HepG2 (cell line): Measurements from ENCODE around the gene TIMM23. TPM values are rescaled to one million over a fixed set of nuclear protein-coding genes. Genes with fewer than 3 reads are reported as not detected.
A peak's percentile ranks its signal among the peaks of the same experiment; 100 is the strongest.

Source experiments
- ATAD3A ChIP-seq: sonication (generic); formaldehyde crosslinking; IDR thresholded peaks from 2 replicates; pipeline ENCODE4 v1.4.0; 2020; ENCODE audit warnings: missing genetic modification reagents
- CBX5 ChIP-seq: sonication (generic); formaldehyde crosslinking; IDR thresholded peaks from 2 replicates; pipeline ENCODE4 v1.4.0; 2020; ENCODE audit warnings: missing genetic modification reagents, borderline replicate concordance
- CREM ChIP-seq, 2 experiments: sonication (generic) in 1 of 2; formaldehyde crosslinking in 1 of 2; IDR thresholded peaks; 2 replicates each; pipeline versions ENCODE4 v1.4.0 to v1.6.1; 2016 to 2020; ENCODE audit warnings: antibody characterized with exemption in 1 of 2, mild to moderate bottlenecking in 1 of 2, missing genetic modification reagents in 1 of 2
- E2F1 ChIP-seq: sonication (generic); formaldehyde crosslinking; IDR thresholded peaks from 2 replicates; pipeline ENCODE4 v1.5.0; 2020; ENCODE audit warnings: missing genetic modification reagents
- ELF3 ChIP-seq: IDR thresholded peaks from 2 replicates; pipeline ENCODE4 v1.6.1; 2016; ENCODE audit warnings: missing genetic modification reagents, missing compliant biosample characterization
- FOXK2 ChIP-seq: fragments of 450-650 bp; IDR thresholded peaks from 2 replicates; pipeline ENCODE4 v1.6.1; 2016
- HOXA3 ChIP-seq: sonication (generic); formaldehyde crosslinking; IDR thresholded peaks from 2 replicates; pipeline ENCODE4 v1.5.0; 2020; ENCODE audit warnings: missing genetic modification reagents
- KAT2B ChIP-seq: fragments of 150-350 bp; IDR thresholded peaks from 2 replicates; pipeline ENCODE4 v1.6.1; 2014; ENCODE audit warnings: low read depth, low read length, borderline replicate concordance
- KLF15 ChIP-seq: sonication (generic); formaldehyde crosslinking; IDR thresholded peaks from 2 replicates; pipeline ENCODE4 v1.8.1; 2023; ENCODE audit warnings: borderline replicate concordance, mild to moderate bottlenecking, inconsistent platforms, missing genetic modification reagents, mixed read lengths
- PHF20 ChIP-seq: sonication (generic); formaldehyde crosslinking; IDR thresholded peaks from 2 replicates; pipeline ENCODE4 v1.5.0; 2020; ENCODE audit warnings: mild to moderate bottlenecking, missing genetic modification reagents
- PRDM10 ChIP-seq: sonication (generic); formaldehyde crosslinking; IDR thresholded peaks from 2 replicates; pipeline ENCODE4 v1.4.0; 2020; ENCODE audit warnings: low read depth, missing genetic modification reagents
- TFDP1 ChIP-seq: IDR thresholded peaks from 2 replicates; pipeline ENCODE4 v1.6.1; 2016; ENCODE audit warnings: missing compliant biosample characterization, missing genetic modification reagents, borderline replicate concordance
- ZEB1 ChIP-seq: IDR thresholded peaks from 2 replicates; pipeline ENCODE4 v1.6.1; 2012; ENCODE audit warnings: mild to moderate bottlenecking, low read depth, inconsistent platforms; ENCODE audit not compliant: insufficient replicate concordance
- ZFP36L1 ChIP-seq: sonication (generic); formaldehyde crosslinking; IDR thresholded peaks from 2 replicates; pipeline ENCODE4 v1.8.0; 2022; ENCODE audit warnings: mild to moderate bottlenecking, missing genetic modification reagents, moderate library complexity
- ZNF136 ChIP-seq: sonication (generic); formaldehyde crosslinking; IDR thresholded peaks from 2 replicates; pipeline ENCODE4 v1.8.1; 2022; ENCODE audit warnings: low read depth, mild to moderate bottlenecking, moderate library complexity, missing genetic modification reagents
- ZNF343 ChIP-seq: sonication (generic); formaldehyde crosslinking; IDR thresholded peaks from 2 replicates; pipeline ENCODE4 v1.4.0; 2020; ENCODE audit warnings: mild to moderate bottlenecking, missing genetic modification reagents
- ZNF350 ChIP-seq: sonication (generic); formaldehyde crosslinking; IDR thresholded peaks from 2 replicates; pipeline ENCODE4 v1.4.0; 2020; ENCODE audit warnings: mild to moderate bottlenecking, low read depth, missing genetic modification reagents, borderline replicate concordance
- ZNF747 ChIP-seq: sonication (generic); formaldehyde crosslinking; IDR thresholded peaks from 2 replicates; pipeline ENCODE4 v1.8.1; 2023; ENCODE audit warnings: missing genetic modification reagents, mild to moderate bottlenecking, borderline replicate concordance
- polyA plus RNA-seq, 8 experiments: library from polyadenylated mRNA; depleted of rRNA in 3 of 8; stranded (reverse) in 7 of 8; unstranded in 1 of 8; fragments of >200 nt; fragmentation: Illumina TruSeq in 4 of 8; extraction: Trizol in 4 of 8; gene quantifications; 2 replicates each; pipeline versions ENCODE4 v1.2.1 to v1.2.3, GENCODE V29; 2011 to 2016; ENCODE audit warnings: low read depth in 4 of 8, missing spikeins in 1 of 8, mixed read lengths in 1 of 8; ENCODE audit not compliant: insufficient read depth in 1 of 8
- total RNA-seq, 5 experiments: library from RNA; depleted of rRNA; stranded (reverse); fragments of >200 nt; fragmentation: Illumina TruSeq; extraction: Trizol; gene quantifications; 2 replicates each; pipeline ENCODE4 v1.2.3, GENCODE V29; 2016; ENCODE audit warnings: low read depth in 1 of 5
- TF ChIP-seq, protein P1 (sequence below): IDR thresholded peaks from 2 replicates; pipeline ENCODE4 v1.6.1; 2016; ENCODE audit warnings: missing compliant biosample characterization, missing genetic modification reagents, borderline replicate concordance

Gene TIMM23
- total and polyA plus RNA-seq, 2 of the 13 experiments (the other 11 are each of a cell fraction or from before 2014, with no cell fraction given), result 80.2 to 98.6 TPM

DNA sequence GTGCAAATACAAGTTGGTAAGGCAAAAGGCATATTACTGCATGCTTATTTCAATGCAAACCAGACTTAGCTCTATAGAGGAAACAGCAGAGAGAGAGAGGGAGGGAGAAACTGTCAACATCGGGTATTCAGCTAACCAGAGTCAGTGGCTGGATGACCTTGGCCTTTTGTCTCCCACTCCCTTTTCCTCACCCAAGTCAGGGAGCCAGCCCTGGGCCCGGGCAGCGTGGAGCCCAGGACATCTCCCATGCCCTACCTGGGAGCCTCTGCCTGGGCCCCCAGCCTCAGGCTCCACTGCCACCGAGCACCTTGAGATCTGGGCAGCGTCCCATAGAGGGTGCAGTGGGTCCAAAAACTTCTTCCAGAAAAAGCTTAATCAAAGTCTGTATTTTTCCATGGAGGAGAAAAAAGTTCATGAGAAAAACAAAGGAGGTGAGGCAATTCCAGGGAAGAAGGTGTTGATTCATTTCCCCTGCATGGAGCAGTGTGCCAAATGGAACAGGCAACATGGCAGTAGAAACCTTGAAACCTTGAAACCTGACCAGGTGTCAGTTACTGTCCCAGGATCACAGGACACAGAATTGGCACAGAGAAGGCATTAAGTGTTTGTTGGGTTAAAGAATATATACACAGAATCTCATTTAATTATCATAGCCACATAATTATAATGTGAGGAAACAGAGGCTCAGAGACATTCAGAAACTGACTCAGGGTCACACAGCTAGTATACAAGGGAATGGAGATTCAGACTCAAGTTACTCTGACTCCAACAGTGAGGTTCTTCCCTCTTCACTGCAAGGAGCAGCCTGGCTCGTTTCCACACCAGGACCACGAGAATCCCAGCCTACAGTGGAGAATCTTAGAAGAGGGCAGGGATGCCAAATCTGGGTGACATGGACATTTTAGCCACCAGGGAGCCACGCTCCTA lies 63.9 kb downstream of the TIMM23 start (continued):
- TF ChIP-seq E2F1 (CRISPR knock-in tag), result no peak
- TF ChIP-seq ZEB1, result peak; percentile 79
- TF ChIP-seq PHF20 (CRISPR knock-in tag), result no peak; the same call in 1 of the 2 replicates
- TF ChIP-seq ZFP36L1 (CRISPR knock-in tag), result peak; percentile 59; the same call in 1 of the 2 replicates
- TF ChIP-seq KLF15, result no peak
- peak; percentile 87 for TF ChIP-seq HOXA3 (CRISPR knock-in tag)
- TF ChIP-seq PRDM10, result 0 out of 2 replicates have a peak, but pooled peaks have one; percentile 52
- peak; percentile 37; the same call in 1 of the 2 replicates for TF ChIP-seq CBX5
- no peak for TF ChIP-seq ZNF343
- no peak for TF ChIP-seq KAT2B
- TF ChIP-seq ATAD3A, result no peak
- peak; percentile 43; the same call in 1 of the 2 replicates for TF ChIP-seq CREM (IDR thresholded peaks at IDR 0.05)
- TF ChIP-seq CREM (CRISPR knock-in tag; IDR thresholded peaks at IDR 0.05), result no peak
- peak; percentile 34; the same call in 1 of the 2 replicates for TF ChIP-seq FOXK2
- peak; percentile 75 for TF ChIP-seq ELF3 (CRISPR knock-in tag)
- TF ChIP-seq ZNF747 (CRISPR knock-in tag), result 0 out of 2 replicates have a peak, but pooled peaks have one; percentile 71
- 0 out of 2 replicates have a peak, but pooled peaks have one; percentile 11 for TF ChIP-seq TFDP1 (CRISPR knock-in tag)
- TF ChIP-seq ZNF136 (CRISPR knock-in tag), result 0 out of 2 replicates have a peak, but pooled peaks have one; percentile 47
- TF ChIP-seq, protein P1, sequence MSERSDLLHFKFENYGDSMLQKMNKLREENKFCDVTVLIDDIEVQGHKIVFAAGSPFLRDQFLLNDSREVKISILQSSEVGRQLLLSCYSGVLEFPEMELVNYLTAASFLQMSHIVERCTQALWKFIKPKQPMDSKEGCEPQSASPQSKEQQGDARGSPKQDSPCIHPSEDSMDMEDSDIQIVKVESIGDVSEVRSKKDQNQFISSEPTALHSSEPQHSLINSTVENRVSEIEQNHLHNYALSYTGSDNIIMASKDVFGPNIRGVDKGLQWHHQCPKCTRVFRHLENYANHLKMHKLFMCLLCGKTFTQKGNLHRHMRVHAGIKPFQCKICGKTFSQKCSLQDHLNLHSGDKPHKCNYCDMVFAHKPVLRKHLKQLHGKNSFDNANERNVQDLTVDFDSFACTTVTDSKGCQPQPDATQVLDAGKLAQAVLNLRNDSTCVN (CRISPR knock-in tag), result peak; percentile 86
- peak; percentile 83; the same call in 1 of the 2 replicates for TF ChIP-seq ZNF350 (CRISPR knock-in tag)
